GM21529 (cell line): ENCODE results near the gene SVOP.
"Not testable (repeated sequence)": the region's sequence is repeated elsewhere in the genome, so short reads cannot be mapped to it uniquely, and the experiment has no call there.

Source experiments
- ATAC-seq: cut with Tn5 transposase; IDR thresholded peaks from one replicate; pipeline ENCODE4 v1.9.1; 2021; ENCODE audit not compliant: unreplicated experiment

The SVOP gene

DNA sequence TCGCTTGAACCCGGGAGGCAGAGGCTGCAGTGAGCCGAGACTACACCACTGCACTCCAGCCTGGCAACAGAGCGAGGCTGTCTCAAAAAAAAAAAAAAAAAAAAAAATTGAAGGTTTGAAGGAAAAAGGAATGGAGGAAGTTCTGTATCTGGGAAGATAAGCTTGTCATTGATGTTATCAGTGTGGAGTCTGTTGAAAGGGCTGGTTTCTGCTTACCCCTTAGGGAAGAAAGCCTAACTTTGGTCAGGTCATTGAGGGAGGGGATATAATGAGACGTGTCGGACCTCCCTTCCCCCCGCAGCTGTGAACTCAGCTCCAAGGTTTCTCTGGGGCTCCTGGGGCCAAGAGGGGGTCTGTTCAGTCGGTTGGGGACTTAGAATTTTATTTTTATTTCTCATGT is 124.5 kb downstream of the SVOP start:
- ATAC-seq, result no peak

DNA sequence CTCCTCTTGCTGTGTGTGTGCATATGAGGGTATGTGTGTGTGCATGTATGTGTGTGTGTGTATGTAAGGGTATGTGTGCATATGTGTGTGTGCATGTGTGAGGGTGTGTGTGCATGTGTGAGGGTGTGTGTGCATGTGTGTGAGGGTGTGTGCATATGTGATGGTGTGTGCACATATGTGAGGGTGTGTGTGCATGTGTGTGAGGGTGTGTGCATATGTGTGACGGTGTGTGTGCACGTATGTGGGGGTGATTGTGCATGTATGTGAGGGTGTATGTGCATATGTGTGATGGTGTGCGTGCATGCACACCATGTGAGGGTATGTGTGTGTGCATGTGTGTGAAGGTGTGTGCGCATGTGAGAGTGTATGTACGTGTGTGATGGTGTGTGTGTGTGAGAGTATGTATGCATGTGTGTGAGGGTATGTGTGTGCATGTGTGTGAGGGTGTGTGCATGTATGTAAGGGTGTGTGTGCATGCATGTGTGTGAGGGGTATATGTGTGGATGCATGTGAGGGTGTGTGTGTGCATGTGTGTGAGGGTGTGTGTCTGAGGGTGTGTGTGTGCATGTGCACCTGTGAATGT is 125.6 kb downstream of the SVOP start:
- no peak for ATAC-seq

DNA sequence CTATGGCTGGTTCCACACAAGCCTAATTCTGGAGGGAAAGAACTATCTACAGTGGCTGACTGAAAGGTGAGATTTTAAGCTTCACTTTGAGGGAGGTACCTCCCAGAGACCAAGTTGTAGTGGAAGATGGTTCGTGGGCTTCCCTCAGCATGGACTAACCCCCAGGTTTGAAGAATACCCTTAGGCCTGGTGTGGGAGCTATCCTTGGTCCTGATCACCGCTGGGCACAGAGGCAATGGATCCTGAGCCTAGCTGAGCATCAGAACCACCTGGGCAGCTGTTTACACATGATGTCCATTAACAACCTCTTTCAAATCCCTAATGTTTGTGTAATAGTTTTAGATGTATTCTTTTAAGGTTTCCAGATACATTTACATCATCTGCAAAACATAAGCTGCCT is 130.7 kb downstream of the SVOP start:
- no peak for ATAC-seq

DNA sequence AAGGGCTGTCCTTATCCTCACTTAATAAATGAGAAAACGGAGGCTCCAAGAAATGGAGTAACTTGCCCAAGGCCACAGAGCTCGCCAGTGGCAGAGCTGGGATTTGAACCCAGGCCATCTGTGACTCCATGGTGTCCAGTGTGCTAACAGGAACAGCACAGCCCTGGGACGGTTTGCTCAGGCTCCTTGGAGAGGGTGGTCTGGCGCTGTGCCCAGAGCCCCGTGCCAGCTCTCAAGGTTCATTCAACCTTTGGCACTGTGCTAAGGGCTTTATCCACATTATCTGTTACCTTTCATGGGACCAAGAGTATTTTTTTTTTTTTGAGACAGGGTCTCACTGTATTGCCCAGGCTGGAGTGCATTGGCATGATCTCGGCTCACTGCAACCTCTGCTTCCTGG is 132.8 kb downstream of the SVOP start:
- no peak for ATAC-seq

DNA sequence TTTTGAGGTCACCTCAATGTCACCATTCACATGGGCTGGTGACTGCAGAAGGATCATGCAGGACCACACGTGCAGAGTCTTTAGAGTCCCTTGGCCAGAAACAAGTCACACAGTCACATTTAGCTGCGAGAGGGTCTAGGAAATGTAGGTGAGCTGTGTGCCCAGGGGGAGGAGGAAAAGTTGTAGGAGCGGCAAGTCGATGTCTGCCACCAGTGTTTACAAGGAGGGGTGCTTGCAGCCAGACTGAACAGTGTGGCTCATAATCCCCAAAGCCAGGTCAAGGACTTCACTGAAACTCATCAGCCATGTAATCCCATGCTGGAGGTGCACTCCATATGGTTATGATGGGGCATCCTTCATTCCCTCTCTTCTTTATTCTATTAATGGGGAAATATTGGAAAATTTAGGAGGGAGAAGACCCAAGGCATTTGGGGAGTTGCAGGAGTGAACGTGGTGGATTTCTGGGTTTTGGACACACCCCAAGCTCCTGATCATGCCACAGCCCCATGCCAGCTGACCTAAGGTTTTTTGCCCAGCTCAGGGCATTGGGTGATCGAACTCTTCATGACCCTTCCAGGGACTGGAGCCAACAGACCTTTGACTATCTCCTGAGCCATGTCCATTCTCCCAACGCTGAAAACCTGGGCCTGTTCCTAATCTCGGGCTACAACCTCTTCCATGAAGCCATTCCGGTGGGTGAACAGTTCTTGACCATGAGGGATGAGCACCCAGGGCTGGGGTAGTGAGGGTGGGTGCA is 133.8 kb downstream of the SVOP start:
- no peak for ATAC-seq

DNA sequence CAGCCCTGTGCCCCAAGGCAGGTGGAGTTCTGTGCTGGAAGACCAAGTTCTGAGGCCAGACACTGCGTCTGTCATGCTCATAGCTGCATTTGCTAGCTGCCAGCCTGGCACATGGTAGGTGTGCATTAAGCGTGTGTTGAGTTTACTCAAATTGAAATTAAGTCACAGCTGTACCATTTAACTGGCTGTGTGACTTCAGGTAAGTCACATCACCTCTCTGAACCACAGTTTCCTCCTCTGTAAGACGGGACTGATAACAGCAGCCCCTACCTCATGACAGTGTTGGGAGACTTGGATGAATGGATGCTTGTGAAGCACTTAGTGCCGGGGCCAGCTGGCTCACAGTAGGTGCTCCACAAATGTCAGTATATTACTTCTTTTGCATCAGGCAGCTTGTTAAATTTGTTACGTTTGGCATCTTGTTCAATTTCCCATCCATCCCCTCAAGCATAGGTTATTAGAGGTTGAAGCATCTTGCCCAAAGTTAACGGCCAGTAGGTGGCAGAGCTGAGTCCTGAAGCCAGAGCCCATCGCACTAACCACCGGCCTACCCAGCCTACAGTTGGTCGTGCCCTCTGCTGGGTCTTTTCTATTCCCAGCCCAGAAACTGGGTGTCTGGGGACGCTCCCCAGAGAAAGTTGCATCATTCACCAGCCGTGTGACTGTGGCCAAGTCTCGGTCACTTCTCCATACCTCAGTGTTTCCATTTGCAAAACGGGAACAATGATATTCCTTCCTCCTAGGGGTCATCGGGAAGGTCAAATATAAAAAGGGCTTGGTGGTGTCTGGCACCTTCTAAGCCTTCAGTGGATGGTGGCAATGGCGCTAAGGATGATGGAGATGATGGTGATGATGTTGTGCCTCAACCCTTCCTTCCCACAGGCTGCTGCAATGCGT is 136.5 kb downstream of the SVOP start:
- ATAC-seq, result no peak

- ATAC-seq, result no peak
These were observed 138.9 kb downstream of the SVOP start for GRCh38 chr12:108881953-108882352.

DNA sequence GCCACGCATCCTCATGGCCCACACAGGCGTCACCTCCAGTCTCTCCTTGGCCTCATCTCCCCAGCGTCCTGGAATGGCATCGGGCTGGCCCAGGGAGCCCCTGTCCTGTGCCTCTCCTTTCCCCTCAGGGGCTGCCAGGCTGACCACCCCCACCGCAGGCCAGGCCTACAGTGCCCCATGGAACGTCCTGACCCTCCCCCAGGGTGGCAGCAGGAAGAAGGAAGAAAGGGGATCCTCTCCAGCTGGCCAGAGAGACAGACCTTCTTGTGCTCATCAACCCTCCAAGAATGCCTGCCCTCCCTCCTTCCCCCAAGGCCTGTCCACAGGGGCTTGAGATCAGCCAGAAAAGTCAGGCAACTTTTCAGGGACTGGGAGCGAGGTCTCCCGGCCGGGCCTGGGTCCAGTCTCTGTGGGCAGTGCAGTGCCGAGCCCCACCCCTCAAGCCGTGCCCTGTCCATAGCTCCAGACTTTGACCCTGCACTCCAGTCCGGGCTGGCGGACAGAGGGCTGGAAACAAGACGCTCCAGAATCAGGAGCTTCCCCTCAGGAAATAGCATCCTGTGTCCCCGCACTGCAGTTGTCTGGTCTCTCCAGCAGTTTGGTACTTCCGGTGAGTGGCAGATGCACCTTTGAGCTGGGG is 141.1 kb downstream of the SVOP start, which contains the start of gene DAO:
Gene DAO (plus strand): TSS at position 478 of the 640 bp plus-strand sequence. CDS start 4,915 bp downstream, outside the sequence.
- no peak for ATAC-seq

- no peak for ATAC-seq
These were observed 144.3 kb downstream of the SVOP start for GRCh38 chr12:108876550-108876949.

DNA sequence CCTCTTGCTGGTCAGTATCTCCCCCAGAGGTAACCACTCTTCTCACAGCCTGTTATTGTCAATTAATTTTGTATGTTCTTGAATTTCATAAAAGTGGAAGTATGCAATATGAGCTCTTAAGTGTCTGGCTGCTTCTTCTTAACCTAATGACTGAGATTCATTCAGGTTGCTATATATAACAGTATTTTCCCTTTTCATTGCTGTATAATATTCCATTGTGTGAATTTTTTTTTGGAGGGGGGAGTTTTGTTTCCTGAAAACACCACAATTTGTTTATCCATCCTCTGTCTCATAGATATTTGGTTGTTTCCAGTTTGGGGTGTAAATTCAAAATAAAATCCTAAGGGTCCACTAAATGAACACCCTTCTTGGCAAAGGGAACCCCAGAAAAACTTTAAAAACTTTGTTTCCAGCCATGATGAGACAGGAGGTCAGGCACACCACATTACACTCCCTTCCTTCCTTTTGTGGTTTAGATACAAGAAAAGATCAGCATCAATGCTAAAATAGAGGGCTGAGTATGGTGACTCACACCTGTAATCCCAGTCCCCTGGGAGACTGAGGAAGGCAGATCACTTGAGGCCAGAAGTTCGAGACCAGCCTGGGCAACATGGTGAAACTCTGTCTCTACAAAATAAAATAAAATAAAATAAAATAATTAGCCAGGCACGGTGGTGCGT is 145.0 kb downstream of the SVOP start:
- ATAC-seq, result no peak

- ATAC-seq, result no peak
These were observed 145.6 kb downstream of the SVOP start for GRCh38 chr12:108875280-108875679.

DNA sequence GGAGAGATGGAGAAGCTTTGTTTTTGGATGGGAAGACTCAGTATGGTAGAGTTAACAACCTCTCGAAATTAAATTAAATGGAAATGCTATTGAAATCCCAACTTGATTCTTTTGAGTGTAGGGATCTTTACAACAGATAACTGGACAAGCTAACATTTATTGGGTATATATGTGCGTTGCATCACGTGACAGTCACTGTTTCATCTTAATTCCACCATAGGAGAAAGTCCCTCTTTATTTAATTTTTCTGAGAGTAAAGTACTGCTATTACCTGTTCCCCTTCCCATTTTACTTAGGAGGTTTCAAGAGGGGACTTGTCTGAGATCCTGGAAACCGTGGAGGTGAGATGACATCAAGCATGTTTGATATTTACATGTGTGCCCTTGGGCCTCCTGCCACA is 152.1 kb downstream of the SVOP start:
- no peak for ATAC-seq

DNA sequence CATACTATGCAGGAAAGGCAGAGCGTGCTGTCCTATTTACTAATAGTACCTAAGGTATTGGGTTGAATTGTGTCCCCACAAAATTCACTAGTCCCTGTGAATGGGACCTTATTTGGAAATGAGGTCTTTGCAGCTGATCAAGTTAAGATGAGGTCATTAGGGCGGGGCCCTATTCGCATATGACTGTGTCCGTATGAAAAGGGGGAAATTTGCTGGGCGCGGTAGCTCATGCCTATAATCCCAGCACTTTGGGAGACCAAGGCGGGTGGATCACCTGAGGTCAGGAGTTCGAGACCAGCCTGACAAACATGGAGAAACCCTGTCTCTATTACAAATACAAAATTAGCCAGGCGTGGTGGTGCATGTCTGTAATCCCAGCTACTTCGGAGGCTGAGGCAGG is 154.8 kb downstream of the SVOP start:
- not testable (repeated sequence) for ATAC-seq

DNA sequence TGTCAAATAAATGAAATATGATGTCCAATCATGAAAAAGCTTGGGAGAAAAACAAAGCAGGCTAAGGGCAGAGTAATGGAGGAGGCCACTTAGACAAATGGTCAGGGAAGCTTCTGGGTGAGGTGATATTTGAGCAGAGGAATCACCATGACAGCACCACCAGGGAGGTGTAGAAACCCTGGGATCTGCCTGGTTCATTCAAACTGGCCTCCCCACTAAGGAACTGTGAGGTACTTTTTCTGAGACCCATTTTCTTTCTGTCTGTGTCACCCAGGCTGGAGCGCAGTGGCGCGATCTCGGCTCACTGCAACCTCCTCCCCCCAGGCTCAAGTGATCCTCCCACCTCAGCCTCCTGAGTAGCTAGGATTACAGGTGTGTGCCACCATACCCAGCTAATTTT is 155.7 kb downstream of the SVOP start:
- no peak for ATAC-seq

- ATAC-seq, result no peak
These were observed 158.3 kb downstream of the SVOP start for GRCh38 chr12:108862588-108862959.

- peak; percentile 53 for ATAC-seq
These were observed 158.8 kb downstream of the SVOP start for GRCh38 chr12:108861878-108862587.

- no peak for ATAC-seq
These were observed 160.4 kb downstream of the SVOP start for GRCh38 chr12:108860443-108860842.

- no peak for ATAC-seq
These were observed 161.0 kb downstream of the SVOP start for GRCh38 chr12:108859923-108860291.

GRCh38 chr12:108859141-108859922 is 161.5 kb downstream of the SVOP start:
- not testable (repeated sequence) for ATAC-seq
